Testis (tissue), 2 donors: ENCODE data around the gene COL4A2.

Source experiments
- CTCF ChIP-seq, 3 experiments: fragments of 450-650 bp in 2 of 3; fragments of 200-600 bp in 1 of 3; sonication (generic) in 1 of 3; IDR thresholded peaks; one replicate each; pipeline ENCODE4 v1.5.1; 2016 to 2019; ENCODE audit warnings: antibody characterized with exemption in 3 of 3, mild to moderate bottlenecking in 2 of 3, moderate library complexity in 1 of 3
- POLR2A ChIP-seq: fragments of 450-650 bp; IDR thresholded peaks from one replicate; pipeline ENCODE4 v1.6.1; 2017; ENCODE audit warnings: antibody characterized with exemption, mild to moderate bottlenecking, moderate library complexity

GRCh38 chr13:110289661-110290060 lies 17.4 kb upstream of the COL4A2 start:
- TF ChIP-seq CTCF (IDR thresholded peaks at IDR 0.05) (no peak), POLR2A (no peak)
